PC-9 (cell line): ENCODE measurements around the gene ENTHD1.

Experiments used
- CTCF ChIP-seq: fragments of 200-600 bp; sonication (generic); conservative IDR thresholded peaks from 2 replicates; pipeline ENCODE4 v1.6.1; 2017; ENCODE audit warnings: mixed run types, antibody characterized with exemption, mild to moderate bottlenecking, moderate library complexity
- EZH2 ChIP-seq: fragments of 200-600 bp; sonication (generic); IDR thresholded peaks from 2 replicates; pipeline ENCODE4 v1.8.0; 2017; ENCODE audit warnings: antibody characterized with exemption, low read depth

DNA sequence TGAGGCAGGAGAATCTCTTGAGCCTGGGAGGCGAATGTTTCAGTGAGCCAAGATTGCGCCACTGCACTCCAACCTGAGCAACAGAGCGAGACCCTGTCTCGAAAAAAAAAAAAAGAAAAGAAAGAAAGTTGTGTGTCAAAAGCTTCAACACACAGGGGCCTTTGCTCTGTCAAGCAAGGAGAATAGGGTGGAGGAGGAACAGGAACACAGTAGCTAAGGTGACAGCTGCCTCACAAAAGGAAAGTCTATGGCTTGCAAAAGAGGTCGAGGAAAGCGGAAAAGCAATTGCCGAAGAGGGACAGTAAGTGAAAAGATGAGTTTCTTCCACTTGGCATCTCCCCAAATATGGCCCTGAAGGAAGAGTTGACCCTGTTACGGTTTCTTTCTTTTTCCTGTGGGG, 40.2 kb upstream of the ENTHD1 start:
- TF ChIP-seq CTCF, result no peak
- TF ChIP-seq EZH2, result no peak
